Measurements from ENCODE around the gene C9.
"Not testable (repeated sequence)": the region's sequence is repeated elsewhere in the genome, so short reads cannot be mapped to it uniquely, and the experiment has no call there.

Gene C9

GRCh38 chr5:39240750-39241149 lies 123.5 kb downstream of the C9 start:
- TF ChIP-seq CTCF (IDR thresholded peaks at IDR 0.05; ENCODE audit: insufficient read depth, low read depth, low read length, missing control alignments): no peak
- no peak overlapping the region for H3K4me3 ChIP-seq (ENCODE audit: low read depth, low read length)
- no peak for DNase-seq (ENCODE audit: low read depth)

GRCh38 chr5:39238366-39239105 lies 125.8 kb downstream of the C9 start:
- no peak overlapping the region for H3K4me3 ChIP-seq (ENCODE audit: low read depth, low read length)
- DNase-seq (ENCODE audit: low read depth): no peak
- no peak for TF ChIP-seq CTCF (IDR thresholded peaks at IDR 0.05; ENCODE audit: insufficient read depth, low read depth, low read length, missing control alignments)

GRCh38 chr5:39236718-39237117 lies 127.6 kb downstream of the C9 start:
- no peak overlapping the region for H3K4me3 ChIP-seq (ENCODE audit: low read depth, low read length)
- no peak for DNase-seq (ENCODE audit: low read depth)
- TF ChIP-seq CTCF (IDR thresholded peaks at IDR 0.05; ENCODE audit: insufficient read depth, low read depth, low read length, missing control alignments): no peak

GRCh38 chr5:39235648-39236047 lies 128.6 kb downstream of the C9 start:
- H3K4me3 ChIP-seq (ENCODE audit: low read depth, low read length): no peak overlapping the region
- no peak for DNase-seq (ENCODE audit: low read depth)
- no peak for TF ChIP-seq CTCF (IDR thresholded peaks at IDR 0.05; ENCODE audit: insufficient read depth, low read depth, low read length, missing control alignments)

GRCh38 chr5:39234494-39234893 lies 129.8 kb downstream of the C9 start:
- H3K4me3 ChIP-seq (ENCODE audit: low read depth, low read length); DNase-seq (ENCODE audit: low read depth): not testable (repeated sequence)

All from GM12865 (cell line).